Bone marrow (tissue), 2 donors: ENCODE data around the gene POU3F4.

Experiments used
- DNase-seq, 2 donors: peaks; one replicate each; lab custom pipeline; 2025; lab: John Stamatoyannopoulos, UW

POU3F4 gene

DNA sequence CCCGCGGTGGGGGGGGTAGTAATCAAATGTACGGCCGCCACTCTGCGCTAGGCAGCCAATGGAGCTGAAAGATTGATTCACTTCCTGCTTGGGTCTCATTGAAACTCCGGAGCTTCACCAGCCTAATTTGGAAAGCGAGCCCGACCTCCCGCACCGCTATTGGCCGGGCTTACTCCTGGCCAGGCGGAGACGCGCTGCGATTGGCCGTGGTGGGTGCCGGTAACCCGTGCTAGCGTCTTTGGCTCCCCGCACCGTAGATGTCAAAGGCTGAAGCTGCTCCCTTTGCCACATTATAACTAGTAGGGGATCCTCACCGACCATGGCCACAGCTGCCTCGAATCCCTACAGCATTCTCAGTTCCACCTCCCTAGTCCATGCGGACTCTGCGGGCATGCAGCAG, at the start of gene POU3F4:
TSS of gene POU3F4 (plus strand) at position 285 of the 400 bp plus-strand sequence. CDS start at position 320, 35 bp downstream.
- no peak for DNase-seq

DNA sequence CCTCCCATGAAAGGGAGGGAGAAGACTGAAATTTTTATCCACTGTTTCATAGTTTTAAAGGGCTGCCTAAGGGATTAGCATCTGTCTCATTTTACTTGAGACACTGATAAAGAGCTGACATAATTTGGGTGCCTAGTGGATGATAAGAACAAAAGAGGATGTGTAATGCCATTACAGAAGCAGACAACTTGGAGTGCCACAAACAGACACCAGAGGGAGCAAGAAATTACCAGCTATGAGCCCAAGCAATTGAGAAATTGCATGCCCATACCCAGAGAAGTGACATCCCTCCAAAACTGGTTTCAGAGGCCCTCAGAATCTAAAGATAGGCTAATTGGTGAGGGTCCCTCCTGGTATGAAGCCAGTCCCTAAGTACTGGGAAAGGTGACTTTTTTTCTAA, 38.5 kb upstream of the POU3F4 start:
- DNase-seq, result no peak

DNA sequence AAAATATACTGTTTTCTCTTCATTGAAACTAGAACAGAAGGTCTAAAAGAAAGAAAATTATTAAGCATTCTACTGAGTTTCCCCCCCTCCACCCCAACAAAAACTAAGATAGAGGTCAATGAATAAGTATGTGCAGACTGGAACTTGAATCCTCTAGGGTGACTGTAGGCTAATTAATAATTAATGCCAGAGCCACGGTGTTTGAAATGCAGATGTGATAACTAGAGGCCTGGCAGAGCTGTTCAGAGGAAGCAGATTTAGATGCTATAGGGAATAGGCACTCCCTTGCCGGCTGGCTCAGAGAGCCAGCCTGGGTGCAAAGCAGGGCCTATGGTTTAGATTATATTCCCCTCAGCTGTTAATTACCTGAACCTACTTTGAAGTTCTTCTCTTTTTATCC, 12.2 kb upstream of the POU3F4 start:
- no peak for DNase-seq

DNA sequence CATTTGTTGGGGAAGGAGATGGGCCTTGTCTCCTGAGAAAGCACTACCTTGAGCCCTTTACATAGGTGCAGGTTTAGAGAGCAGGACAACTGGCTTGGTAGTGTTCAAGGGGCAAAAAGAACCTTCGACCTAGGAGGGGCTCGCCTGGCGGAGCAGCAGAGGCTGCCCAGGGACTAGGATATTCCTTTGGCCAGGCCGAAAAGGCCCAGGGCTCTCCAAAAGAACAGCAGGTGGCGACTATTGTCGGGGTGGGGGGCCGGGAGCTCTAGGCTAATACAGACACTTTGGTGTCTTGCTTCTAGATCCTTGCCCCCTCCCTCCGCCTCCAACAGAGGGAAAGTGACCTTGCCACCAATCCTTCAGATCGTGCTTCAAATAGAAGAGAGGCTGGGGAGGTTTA, 7.1 kb upstream of the POU3F4 start:
- DNase-seq, result no peak

DNA sequence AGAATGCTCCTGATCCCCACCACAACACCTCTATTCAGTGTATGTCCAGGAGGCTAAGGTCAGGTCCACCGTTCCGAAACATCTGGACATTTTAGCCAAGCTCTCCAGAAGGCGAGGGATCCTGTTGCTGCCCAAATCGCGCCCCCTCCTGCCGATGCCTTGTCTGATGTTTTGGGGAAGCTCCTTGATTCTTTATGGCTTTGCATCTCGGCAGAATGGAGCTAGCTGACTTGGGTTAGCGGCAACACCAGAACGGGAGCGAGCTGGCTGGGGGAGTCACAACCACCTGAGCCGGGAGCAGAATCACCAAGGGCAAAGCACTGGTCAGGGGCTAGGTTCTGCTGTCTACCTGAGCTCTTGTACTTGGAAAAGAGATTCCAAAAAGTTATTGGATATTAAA, 6.6 kb upstream of the POU3F4 start:
- DNase-seq, result no peak

DNA sequence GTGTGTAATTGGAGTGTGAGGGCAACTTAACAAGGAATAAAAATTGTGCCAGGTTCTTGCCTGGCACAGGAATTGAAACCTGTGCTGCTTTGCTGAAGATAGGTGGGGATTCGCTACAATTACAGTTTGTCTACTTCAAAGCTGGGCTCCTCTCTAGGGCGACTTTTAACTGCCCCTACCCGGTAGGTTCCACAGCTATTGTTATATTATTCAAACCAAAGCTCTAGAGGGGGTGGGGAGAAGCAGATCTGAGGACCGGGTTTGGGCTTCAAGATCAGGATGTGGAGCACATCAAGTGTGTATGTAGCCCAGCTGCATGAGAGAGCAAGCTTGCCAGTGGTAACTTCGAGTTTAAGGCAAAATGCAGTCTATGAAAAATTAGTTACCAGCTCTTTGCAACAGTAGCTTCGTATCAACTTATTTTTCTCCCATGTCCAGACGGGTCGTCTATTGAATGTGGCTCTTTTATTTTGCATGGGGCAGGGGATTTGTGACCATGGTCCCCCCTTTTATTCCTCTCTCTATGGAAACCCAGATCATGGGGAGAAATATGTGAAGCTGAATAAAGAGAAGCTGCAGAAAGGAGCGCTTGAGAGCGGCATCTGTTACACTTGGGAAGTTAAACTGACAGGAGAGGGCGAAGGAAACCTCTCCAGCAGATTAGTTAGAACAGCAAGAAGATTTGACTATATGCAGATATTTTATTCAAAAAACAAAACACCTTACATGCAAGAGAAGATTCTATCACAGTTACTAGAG, 3.2 kb upstream of the POU3F4 start:
- no peak for DNase-seq

DNA sequence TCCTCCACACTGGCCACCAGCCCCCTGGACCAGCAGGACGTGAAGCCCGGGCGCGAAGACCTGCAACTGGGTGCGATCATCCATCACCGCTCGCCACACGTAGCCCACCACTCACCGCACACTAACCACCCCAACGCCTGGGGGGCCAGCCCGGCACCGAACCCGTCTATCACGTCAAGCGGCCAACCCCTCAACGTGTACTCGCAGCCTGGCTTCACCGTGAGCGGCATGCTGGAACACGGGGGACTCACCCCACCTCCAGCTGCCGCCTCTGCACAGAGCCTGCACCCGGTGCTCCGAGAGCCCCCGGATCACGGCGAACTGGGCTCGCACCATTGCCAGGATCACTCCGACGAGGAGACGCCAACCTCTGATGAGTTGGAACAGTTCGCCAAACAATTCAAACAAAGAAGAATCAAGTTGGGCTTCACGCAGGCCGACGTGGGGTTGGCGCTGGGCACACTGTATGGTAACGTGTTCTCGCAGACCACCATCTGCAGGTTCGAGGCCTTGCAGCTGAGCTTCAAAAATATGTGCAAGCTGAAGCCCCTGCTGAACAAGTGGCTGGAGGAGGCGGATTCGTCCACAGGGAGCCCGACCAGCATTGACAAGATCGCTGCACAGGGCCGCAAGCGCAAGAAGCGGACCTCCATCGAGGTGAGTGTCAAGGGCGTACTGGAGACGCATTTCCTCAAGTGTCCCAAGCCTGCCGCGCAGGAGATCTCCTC, 600 bp downstream of the POU3F4 start:
- DNase-seq, result no peak

DNA sequence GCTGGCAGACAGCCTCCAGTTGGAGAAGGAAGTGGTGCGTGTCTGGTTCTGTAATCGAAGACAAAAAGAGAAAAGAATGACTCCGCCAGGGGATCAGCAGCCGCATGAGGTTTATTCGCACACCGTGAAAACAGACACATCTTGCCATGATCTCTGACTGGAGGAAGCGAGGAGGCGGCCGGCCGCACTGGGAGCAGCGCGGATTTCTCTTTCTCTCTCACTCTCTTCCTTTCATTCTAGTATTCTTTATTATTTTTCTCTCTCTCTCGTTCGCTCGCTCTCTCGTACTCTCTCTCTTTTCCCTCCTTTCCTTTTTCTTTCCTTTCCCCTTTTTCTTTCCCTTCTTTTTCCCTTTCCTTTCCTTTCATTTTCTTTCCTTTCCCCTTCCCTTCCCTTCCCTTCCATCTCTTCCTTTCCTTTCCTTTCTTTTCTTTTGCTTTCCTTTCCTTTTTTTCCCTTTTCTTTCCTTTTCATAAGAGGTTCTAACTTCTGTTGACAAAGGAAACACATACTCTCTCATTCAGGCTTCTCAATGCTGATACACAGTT, 1.2 kb downstream of the POU3F4 start:
- no peak for DNase-seq

DNA sequence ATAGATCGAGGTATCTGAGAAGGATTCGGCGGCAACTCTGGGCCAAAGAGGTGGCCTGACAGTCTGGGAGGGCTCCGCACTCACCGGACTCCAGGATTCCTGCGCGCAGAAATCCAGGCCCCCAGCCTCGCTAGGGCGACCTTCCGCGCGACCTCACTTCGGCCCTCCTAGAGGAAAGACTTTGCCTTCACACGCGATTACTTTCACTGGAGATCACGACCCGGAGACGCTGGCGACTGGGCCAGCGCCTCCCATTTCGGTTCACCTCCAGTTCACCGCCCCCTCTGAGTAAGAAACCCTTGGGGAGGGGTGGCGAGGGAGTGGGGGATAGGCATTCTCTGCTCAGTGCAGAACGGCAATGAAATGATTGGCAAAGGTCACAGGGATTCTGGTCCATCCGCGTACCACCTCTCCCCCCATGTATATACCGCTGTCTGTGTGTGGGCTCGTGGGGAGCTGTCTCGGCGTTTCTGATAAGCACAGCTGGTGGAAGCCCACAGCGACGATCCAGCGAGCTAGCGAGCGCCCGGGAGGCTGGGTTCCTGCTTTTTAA, 2.5 kb downstream of the POU3F4 start:
- no peak for DNase-seq

DNA sequence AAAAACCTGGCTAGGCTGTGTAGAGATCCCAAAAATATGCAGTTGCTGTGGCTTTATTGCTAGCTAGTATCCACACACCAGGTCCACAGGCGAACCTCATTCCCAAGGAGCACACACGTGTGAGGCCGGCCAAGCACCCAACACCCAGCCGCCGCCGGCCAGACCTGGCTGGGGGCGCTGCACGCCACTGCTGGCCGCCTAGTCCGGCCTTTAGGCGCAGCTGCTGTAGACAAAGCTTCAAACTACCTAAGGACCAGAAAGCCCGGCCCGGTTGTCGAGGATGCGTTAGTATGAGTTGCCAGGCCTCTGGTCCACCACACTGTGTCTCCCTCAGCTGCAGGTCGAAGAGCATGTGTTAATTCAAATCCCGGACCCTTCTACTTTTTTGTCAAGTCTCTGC, 3.1 kb downstream of the POU3F4 start:
- no peak for DNase-seq

DNA sequence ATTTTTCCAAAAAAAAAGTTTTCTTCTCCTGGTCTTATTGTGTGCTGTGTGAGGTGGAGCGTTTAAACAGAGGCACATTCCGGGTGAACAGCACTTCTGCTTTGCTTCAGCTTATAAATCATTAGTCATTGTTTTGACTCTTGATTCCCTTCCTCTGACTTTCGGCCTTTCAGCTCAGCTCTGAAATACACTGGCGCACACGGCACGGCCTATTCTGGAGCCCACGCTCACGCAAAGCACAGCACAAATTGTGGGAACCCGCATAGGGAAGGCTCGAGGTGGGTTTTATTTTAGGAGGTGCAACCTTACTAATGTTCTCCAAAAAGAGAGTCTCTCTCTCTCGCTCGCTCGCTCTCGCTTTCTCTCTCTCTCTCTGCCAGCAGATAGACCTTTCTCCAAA, 4.0 kb downstream of the POU3F4 start:
- DNase-seq, result no peak

DNA sequence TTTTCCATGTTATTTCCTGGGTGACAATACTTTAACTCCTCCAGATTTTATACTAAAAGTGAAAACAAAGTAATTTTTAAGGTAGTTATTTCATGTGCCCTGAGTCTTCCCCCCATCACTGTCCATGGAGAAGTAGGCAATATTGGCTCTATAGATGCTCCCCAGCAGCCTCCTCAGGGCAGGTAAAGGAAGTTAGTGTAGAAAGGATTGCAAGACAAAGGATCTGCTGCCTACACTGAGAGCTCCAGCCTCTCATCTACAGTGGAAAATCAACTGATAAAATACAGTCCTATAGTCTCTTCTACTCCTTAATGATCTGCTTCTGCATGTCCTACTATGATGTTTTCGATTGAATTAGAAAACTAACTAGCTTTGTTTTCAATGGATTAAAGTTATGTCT, 8.5 kb downstream of the POU3F4 start:
- no peak for DNase-seq

DNA sequence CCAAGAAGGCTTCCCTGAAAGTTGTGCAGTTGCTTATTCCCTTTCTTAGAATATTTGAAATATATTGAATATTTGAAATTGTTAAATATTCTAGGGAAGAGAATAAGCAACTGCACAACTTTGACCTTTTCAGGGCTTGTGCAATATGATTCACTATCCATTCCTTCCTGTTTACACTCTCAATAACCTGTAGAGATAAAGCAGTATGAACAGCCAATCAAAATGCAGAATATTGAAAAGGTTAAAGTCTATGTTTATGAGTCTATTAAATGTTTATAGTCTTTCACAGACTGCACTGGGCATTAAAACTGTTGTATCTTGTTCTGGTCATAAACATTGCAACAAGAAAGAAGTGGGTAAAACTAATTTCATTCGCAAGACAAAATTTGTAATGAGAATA, 13.8 kb downstream of the POU3F4 start:
- no peak for DNase-seq

DNA sequence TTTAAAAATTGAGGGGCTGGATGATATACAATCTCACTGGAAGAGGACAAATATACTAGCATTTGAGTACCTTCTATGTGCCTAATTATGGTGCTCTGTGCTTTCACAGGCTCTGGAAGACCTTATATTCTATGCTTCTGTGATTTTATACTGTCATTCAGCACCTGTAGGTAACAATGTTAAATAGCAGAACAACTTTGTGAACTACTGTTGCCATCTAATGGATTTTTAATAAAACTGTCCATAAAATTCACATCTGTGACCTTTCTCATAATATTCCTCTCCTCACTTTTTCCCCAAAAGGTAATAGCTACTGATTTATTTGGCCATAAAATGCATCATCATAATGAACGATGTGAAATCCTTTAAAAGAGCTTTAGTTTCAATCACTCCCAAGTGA, 21.9 kb downstream of the POU3F4 start:
- no peak for DNase-seq

DNA sequence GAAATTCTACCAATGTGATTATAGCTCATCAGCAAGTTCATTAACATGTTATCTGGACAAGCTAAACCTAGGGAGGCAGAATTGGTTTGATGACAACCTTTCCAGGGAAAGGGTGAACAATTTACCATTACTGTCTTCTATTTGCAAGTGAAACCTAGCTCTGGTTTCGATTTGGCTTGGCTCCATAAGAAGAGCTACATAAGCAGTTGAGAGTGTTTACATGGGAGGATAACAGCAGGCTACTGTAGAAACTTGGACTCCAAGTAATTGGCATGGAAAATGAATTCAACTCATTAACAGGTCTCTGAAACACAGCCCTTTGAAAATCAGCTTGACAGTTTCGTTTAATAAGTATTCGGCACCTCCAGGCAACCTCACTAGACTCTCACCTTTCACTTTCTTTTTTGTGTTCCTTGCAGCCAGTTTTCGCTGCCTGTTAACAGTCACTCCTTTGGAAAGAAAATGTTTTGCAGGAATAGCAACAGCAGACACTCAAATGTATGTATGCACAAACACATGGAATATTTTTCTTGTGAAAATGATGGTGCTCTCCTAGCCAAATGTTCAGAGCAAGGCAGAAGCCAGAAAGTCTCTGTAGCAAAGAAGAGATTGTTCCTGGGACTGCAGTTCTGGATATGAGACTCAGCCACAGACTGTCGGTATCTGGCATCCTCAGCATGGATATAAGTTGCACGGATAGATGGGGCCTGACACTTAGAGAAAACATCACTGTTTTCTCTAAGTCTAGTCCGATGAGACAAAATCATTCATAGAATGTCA, 27.5 kb downstream of the POU3F4 start:
- no peak for DNase-seq
